Head of caudate nucleus (tissue), 42 donors: ENCODE measurements around the gene LIPJ.
A peak's percentile ranks its signal among the peaks of the same experiment; 100 is the strongest.

Experiments
- DNase-seq, 42 donors: peaks; one replicate each; pipeline versions ENCODE4 v3.0.0 to v3.0.0-alpha.2; 2020 to 2021; ENCODE audit warnings: mixed read lengths in 7 of 42
- intact Hi-C: fragments of 100-400 bp; cut with DNase I; formaldehyde crosslinking; loops from one replicate; pipeline ENCODE4 v1.15.0; 2022

LIPJ gene

GRCh38 chr10:88586462-88586861 is at the start of gene LIPJ:
TSS of gene LIPJ (plus strand) at chr10:88586762. CDS start at chr10:88590688, 3,926 bp downstream.
- intact Hi-C loops, result no loop called here
- DNase-seq, result no peak

- intact Hi-C loops, result no loop called here
- no peak for DNase-seq
These were observed 49.2 kb upstream of the LIPJ start for GRCh38 chr10:88537322-88537721.

DNA sequence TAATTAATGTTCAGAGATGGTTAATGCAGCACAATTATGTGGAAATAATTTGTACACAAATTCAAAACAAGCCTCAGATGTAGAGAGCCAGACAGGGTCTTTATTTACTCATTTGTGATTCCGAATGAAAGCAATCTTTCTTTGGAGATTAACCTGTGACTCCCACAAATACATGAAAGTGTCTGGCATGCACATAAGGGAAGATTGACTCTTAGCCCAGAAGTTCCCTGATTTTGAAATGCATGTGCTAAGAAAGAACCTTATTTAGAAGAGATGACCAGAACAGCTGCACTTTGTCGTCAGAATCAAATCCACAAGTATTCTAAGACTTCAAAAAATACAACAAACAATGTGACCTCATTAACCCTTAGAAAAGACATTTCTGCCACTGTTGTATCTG is 48.5 kb upstream of the LIPJ start:
- intact Hi-C loops, result no loop called here
- DNase-seq, result no peak

DNA sequence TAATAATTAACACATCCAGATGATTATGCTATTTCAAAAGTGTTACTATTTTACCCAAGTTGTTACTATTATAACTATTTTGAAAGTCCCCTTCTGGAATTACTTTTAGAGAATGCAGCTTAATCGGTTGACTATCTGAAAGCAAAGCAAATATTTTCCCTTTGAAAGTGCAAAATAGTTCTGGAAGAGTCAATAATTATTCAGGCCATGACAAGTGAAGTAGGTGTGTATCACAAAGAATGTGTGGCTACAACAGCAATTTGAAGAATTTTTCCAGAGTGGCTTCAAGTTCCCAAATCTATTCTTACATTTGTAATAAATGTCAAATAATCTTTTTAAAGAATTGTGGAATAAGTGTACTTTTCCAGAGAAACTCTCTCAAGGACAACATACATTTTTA is 46.2 kb upstream of the LIPJ start:
- intact Hi-C loops, result no loop called here

GRCh38 chr10:88541116-88541626 is 45.4 kb upstream of the LIPJ start:
- intact Hi-C loops, result no loop called here
- DNase-seq, result no peak

More for the DNA sequence above, 46.2 kb upstream of the LIPJ start:
- DNase-seq, result no peak

- intact Hi-C loops, result no loop called here
These were observed 44.0 kb upstream of the LIPJ start for GRCh38 chr10:88542522-88542921.

DNA sequence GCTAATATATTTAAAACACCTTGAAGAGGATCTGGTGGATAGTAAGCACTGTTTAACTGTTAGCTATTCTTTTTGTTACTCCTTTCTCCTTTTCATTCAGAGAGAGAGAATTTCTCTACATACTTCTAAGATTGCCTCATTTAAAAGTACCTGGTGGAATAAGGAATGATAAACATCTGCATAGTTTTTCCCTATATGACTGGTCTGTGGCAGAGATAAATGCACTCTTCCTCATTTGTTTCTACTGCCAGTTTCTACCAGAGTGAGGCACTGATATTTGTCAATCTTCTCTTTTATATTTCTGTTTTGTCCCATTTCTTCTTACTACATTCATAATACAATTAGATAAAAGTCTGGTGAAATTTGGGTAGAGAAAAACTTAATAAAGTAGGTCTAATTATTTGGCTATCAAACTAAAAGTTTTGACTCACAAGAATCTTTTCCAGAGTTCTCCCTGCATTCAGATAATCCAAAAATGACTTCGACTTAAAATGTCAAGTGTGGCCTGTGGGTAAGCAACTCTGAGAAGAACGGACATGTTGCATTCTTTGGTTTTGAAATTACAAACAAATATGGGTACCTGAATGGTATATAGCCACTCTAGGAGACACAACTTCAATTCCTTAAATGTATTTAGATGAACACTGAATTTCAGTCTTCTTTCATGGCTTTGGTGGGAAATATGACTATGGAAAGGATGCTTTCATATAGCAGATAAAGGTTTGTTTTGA is 42.3 kb upstream of the LIPJ start:
- intact Hi-C loops, result no loop called here
- DNase-seq, result no peak

More at GRCh38 chr10:88542522-88542921, 44.0 kb upstream of the LIPJ start:
- DNase-seq, result no peak

DNA sequence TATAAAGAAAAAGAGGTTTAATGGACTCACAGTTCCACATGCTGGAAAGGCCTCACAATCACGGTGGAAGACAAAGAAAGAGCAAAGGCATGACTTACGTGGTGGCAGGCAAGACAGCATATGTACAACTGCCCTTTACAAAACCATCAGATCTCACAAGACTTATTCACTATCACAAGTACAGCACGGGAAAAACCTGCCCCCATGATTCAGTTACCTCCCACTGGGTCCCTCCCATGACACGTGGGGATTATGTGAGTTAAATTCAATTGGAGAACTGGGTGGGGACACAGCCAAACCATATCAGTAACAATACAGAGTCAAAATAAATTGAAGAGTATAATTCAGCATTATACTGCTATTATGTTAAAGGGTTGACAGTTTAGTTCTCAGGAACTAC is 41.2 kb upstream of the LIPJ start:
- intact Hi-C loops, result no loop called here

GRCh38 chr10:88546497-88546896 is 40.1 kb upstream of the LIPJ start:
- no peak for DNase-seq
- intact Hi-C loops, result no loop called here

More for the DNA sequence above, 41.2 kb upstream of the LIPJ start:
- no peak for DNase-seq

DNA sequence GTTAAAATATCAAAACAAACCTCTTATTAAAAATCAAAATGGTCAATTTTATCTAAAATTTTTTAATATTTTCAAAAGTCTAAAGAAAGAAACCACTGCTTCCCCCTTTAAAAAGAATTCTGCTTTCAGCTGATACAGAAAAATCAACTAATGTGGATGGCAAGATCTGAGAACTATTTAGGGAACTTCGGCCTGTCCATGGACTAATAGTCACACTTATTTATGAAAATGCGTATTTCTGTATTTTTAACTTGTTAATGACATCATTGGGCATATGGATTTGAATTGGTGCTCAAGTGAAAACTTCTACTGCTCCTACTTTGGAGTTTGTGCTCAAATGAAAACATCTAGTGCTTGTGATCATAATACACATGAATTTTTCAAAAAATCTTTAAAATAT is 35.3 kb upstream of the LIPJ start:
- DNase-seq, result no peak
- intact Hi-C loops, result loop anchor here (10.0 kb wide), 1 partner anchor 696 kb away; no protein-coding TSS in a partner anchor

- DNase-seq, result peak in 36 of 42 donors; percentile 3 to 70 (median 40)
- intact Hi-C loops, result loop anchor here (10.0 kb wide), 1 partner anchor 698 kb away; no protein-coding TSS in a partner anchor
These were observed 33.3 kb upstream of the LIPJ start for GRCh38 chr10:88553116-88553752.

DNA sequence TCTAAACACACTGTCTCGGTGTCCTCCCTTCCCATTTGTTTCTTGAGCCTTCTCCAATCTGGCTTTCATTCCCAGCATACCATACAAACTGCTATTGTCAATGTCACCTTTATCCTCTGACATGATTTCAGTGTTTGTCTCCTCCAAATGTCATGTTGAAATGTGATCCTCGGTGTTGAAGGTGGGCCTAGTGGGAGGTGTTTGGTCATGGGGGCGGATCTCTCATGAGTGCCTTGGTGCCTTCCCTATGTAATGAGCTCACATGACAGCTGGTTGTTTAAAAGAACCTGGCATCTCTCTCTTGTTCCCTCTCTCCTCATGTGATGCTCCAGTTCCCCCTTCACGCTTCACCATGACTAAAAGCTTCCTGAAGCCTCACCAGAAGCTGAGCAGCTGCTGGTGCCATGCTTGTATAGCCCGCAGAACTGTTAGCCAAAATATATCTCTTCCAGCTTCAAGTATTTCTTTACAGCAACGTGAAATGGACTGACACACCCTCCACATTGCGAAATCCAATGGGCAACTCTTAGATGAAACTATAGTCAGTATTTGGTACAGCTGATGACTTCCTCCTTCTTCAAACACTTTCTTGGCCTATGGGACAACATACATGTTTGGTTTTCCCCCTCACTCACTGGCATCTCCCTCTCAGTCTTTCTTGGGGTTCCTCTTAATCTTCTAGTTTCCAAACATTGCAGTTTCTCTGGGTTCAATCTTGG is 31.2 kb upstream of the LIPJ start:
- intact Hi-C loops, result loop anchor here (10.0 kb wide), 1 partner anchor 701 kb away; no protein-coding TSS in a partner anchor
- DNase-seq, result no peak

DNA sequence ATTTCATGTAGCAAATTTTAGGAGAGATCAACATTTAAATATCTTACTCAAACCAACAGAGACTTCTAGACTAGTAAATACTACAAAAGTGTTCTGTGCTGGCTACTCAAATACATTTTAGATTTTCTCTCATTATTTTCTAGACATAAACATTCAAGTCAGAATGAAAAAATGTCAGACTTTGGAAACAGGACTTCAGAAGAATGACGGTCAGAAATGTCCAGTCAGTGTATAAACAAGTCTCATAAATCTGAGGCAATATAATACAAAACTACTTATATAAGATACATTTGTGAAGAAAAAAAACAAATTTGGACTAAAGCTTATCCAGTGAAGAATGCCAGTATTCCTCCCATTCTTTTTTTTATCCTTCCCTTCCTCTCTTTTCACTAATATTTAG is 29.3 kb upstream of the LIPJ start:
- intact Hi-C loops, result loop anchor here (10.0 kb wide), 1 partner anchor 702 kb away; no protein-coding TSS in a partner anchor
- DNase-seq, result no peak

GRCh38 chr10:88557658-88558057 is 28.9 kb upstream of the LIPJ start:
- intact Hi-C loops, result loop anchor here (10.0 kb wide), 1 partner anchor 703 kb away; no protein-coding TSS in a partner anchor

DNA sequence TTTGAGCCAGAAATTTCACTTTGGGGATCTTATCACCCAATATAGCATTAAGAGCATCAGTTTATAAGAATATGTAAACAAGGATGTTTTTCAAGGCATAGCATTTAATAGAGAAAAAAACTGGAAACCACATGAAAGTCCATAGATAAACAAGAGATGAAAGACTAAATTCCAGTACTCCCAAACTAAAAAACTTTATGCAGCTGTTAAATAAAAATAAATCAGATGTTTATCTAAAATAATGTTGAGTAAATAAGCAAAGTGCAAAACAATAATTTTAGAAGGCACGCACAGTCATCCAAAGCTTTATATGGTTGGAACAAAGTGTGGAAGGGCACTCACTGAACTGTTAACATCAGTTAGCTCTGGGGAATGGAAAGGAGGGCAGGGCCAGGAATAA is 24.4 kb upstream of the LIPJ start:
- DNase-seq, result no peak
- intact Hi-C loops, result no loop called here

More at GRCh38 chr10:88557658-88558057, 28.9 kb upstream of the LIPJ start:
- no peak for DNase-seq

- DNase-seq, result no peak
- intact Hi-C loops, result no loop called here
These were observed 21.5 kb upstream of the LIPJ start for GRCh38 chr10:88565072-88565471.

DNA sequence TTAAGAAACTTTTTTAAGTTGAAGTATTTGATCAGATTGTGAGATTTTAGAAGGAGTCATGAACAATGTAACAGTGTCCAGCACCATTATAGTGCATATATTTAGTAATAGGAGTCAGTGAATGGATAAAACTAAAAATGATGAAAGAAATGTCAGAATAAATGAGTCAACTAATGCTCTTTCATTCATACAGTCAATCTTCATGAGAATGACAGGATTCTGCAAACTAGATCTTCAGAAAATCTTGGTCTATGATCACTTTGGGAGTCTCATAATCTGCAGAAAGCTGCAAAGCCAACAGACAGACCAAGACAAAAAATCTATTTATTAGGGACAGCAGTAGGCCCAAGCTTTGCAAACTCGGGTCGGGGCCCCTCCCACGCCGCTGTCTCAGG is 4.2 kb upstream of the LIPJ start:
- DNase-seq, result no peak
- intact Hi-C loops, result no loop called here

- intact Hi-C loops, result no loop called here
- peak; percentile 56 to 93 (median 84) for DNase-seq
These were observed 3.6 kb upstream of the LIPJ start, which contains the start of gene RNLS for GRCh38 chr10:88582806-88583583. TSS of gene RNLS (minus strand) at chr10:88583318.

DNA sequence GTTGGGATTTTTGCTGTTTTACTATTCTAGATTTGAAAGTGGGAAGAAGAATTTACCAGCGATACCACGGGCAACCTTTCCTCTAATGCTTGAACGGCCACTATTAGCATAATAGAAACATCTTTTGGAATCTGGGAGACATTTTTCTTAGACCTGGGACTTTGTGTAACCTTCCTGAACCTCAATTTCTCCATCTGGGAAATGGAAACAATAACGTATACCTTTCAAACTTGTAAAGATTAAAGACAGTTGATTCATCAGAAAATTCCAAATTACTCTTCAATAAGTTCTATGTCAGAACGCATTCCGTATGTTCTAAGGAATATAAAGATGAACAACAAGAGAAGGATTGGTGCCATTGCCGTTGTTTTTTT is 3.0 kb upstream of the LIPJ start:
- DNase-seq, result no peak
- intact Hi-C loops, result no loop called here
